Measurements from ENCODE around the gene MYOT. TPM values are rescaled to one million over a fixed set of nuclear protein-coding genes. Genes with fewer than 3 reads are reported as not detected.

Gene MYOT
- polyA plus RNA-seq, 3 donors, result not detected

- H4K20me1 ChIP-seq (ENCODE audit: insufficient read depth, low read length), result no peaks in the 10 kb centered on the region
- H3K4me1 Mint-ChIP-seq, result peaks cover 11% of the 10 kb centered on the region
- TF ChIP-seq, protein P1, sequence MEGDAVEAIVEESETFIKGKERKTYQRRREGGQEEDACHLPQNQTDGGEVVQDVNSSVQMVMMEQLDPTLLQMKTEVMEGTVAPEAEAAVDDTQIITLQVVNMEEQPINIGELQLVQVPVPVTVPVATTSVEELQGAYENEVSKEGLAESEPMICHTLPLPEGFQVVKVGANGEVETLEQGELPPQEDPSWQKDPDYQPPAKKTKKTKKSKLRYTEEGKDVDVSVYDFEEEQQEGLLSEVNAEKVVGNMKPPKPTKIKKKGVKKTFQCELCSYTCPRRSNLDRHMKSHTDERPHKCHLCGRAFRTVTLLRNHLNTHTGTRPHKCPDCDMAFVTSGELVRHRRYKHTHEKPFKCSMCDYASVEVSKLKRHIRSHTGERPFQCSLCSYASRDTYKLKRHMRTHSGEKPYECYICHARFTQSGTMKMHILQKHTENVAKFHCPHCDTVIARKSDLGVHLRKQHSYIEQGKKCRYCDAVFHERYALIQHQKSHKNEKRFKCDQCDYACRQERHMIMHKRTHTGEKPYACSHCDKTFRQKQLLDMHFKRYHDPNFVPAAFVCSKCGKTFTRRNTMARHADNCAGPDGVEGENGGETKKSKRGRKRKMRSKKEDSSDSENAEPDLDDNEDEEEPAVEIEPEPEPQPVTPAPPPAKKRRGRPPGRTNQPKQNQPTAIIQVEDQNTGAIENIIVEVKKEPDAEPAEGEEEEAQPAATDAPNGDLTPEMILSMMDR (IDR thresholded peaks at IDR 0.05), result no peak
- H3K9me3 ChIP-seq (replicated peaks in 1 of 2; ENCODE audit: control insufficient read depth in 1 of 2, insufficient read depth in 1 of 2, low read length in 2 of 2), result no peaks in the 10 kb centered on the region
- H3K4me2 ChIP-seq (replicated peaks; ENCODE audit: extremely low read depth, low read length, poor library complexity, severe bottlenecking), result no peak overlapping the region
- no peak for DNase-seq
- H3K4me3 ChIP-seq (replicated peaks in 1 of 3; ENCODE audit: low read depth in 2 of 3, low read length in 3 of 3), result no peak overlapping the region
- no peaks in the 10 kb centered on the region for H3K27me3 ChIP-seq (ENCODE audit: control insufficient read depth in 2 of 2, insufficient read depth in 2 of 2, low read length in 2 of 2)
- H3K9me3 Mint-ChIP-seq, result no peaks in the 10 kb centered on the region
- no peak overlapping the region for H3K27ac Mint-ChIP-seq
- no peaks in the 10 kb centered on the region for H3K36me3 ChIP-seq (replicated peaks in 1 of 2; ENCODE audit: control insufficient read depth in 1 of 2, insufficient read depth in 2 of 2, low read length in 2 of 2)
- H3K36me3 Mint-ChIP-seq, result no peaks in the 10 kb centered on the region
- intact Hi-C loops (cut with micrococcal nuclease), result no loop called here
- H2AFZ ChIP-seq (ENCODE audit: insufficient read depth, low read depth, low read length, poor library complexity, severe bottlenecking), result no peak overlapping the region
- no peak overlapping the region for H3K9ac ChIP-seq (ENCODE audit: insufficient read depth, low read length, poor library complexity, severe bottlenecking)
- H3K4me3 Mint-ChIP-seq, result no peak overlapping the region
- no peaks in the 10 kb centered on the region for H3K79me2 ChIP-seq (ENCODE audit: insufficient read depth, low read length)
- no peaks in the 10 kb centered on the region for H3K4me1 ChIP-seq (ENCODE audit: control insufficient read depth in 1 of 2, insufficient read depth in 2 of 2, low read length in 2 of 2)
- no peaks in the 10 kb centered on the region for H3K27me3 Mint-ChIP-seq (ENCODE audit: low read depth in 3 of 3)
- H3K27ac ChIP-seq (ENCODE audit: low read depth in 1 of 2, low read length in 2 of 2), result no peak overlapping the region
These were observed 28.7 kb upstream of the MYOT start for GRCh38 chr5:137838976-137839375.

DNA sequence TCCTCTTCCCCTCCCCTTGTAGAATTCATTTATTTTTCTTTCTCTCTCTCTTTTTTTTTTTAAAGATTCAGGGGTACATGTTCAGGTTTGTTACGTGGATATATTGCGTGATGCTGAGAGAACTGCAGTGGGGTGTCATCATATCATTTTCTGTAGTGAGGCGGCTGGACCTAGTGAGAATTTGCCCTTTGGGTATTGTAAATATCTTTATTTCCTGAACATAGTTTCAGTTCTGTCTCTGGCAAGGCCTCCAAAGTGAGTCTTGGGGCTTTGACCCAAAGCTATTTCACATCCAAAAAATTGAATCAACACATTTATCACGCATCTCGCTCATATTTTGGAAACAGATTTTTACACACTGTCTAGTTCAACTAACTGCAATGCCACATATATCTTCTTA lies 25.4 kb upstream of the MYOT start:
- no peaks in the 10 kb centered on the region for H3K9me3 Mint-ChIP-seq
- no peak overlapping the region for H3K4me3 Mint-ChIP-seq
- no peaks in the 10 kb centered on the region for H3K4me1 ChIP-seq (ENCODE audit: control insufficient read depth in 1 of 2, insufficient read depth in 2 of 2, low read length in 2 of 2)
- peaks cover 11% of the 10 kb centered on the region for H3K4me1 Mint-ChIP-seq
- no peaks in the 10 kb centered on the region for H3K36me3 ChIP-seq (replicated peaks in 1 of 2; ENCODE audit: control insufficient read depth in 1 of 2, insufficient read depth in 2 of 2, low read length in 2 of 2)
- H3K27ac ChIP-seq (ENCODE audit: low read depth in 1 of 2, low read length in 2 of 2), result no peak overlapping the region
- H4K20me1 ChIP-seq (ENCODE audit: insufficient read depth, low read length), result no peaks in the 10 kb centered on the region
- no peak overlapping the region for H3K27ac Mint-ChIP-seq
- DNase-seq, result no peak
- no peak overlapping the region for H2AFZ ChIP-seq (ENCODE audit: insufficient read depth, low read depth, low read length, poor library complexity, severe bottlenecking)
- H3K9ac ChIP-seq (ENCODE audit: insufficient read depth, low read length, poor library complexity, severe bottlenecking), result no peak overlapping the region
- peaks cover 0 to 3% (median 0%) of the 10 kb centered on the region in 3 donors for H3K27me3 Mint-ChIP-seq (ENCODE audit: low read depth in 3 of 3)
- H3K4me2 ChIP-seq (replicated peaks; ENCODE audit: extremely low read depth, low read length, poor library complexity, severe bottlenecking), result no peak overlapping the region
- 73% methylated on average over 2 of the region's 5 CpGs for WGBS (ENCODE audit: insufficient coverage)
- H3K36me3 Mint-ChIP-seq, result peaks cover 0 to 2% of the 10 kb centered on the region in 2 donors
- TF ChIP-seq, protein P1 (IDR thresholded peaks at IDR 0.05), result no peak
- no peaks in the 10 kb centered on the region for H3K27me3 ChIP-seq (ENCODE audit: control insufficient read depth in 2 of 2, insufficient read depth in 2 of 2, low read length in 2 of 2)
- H3K79me2 ChIP-seq (ENCODE audit: insufficient read depth, low read length), result no peaks in the 10 kb centered on the region
- H3K4me3 ChIP-seq (replicated peaks in 1 of 3; ENCODE audit: low read depth in 2 of 3, low read length in 3 of 3), result no peak overlapping the region
- intact Hi-C loops (cut with micrococcal nuclease), result no loop called here
- no peaks in the 10 kb centered on the region for H3K9me3 ChIP-seq (replicated peaks in 1 of 2; ENCODE audit: control insufficient read depth in 1 of 2, insufficient read depth in 1 of 2, low read length in 2 of 2)

All from CD14-positive monocyte (primary cell).